ENCODE measurements around the gene PRAC1. TPM values are rescaled to one million over a fixed set of nuclear protein-coding genes. Genes with fewer than 3 reads are reported as not detected.

PRAC1 gene
- total and polyA plus RNA-seq, 2 donors (not counting 3 experiments of a cell fraction or from before 2014, with no cell fraction given), result not detected

DNA sequence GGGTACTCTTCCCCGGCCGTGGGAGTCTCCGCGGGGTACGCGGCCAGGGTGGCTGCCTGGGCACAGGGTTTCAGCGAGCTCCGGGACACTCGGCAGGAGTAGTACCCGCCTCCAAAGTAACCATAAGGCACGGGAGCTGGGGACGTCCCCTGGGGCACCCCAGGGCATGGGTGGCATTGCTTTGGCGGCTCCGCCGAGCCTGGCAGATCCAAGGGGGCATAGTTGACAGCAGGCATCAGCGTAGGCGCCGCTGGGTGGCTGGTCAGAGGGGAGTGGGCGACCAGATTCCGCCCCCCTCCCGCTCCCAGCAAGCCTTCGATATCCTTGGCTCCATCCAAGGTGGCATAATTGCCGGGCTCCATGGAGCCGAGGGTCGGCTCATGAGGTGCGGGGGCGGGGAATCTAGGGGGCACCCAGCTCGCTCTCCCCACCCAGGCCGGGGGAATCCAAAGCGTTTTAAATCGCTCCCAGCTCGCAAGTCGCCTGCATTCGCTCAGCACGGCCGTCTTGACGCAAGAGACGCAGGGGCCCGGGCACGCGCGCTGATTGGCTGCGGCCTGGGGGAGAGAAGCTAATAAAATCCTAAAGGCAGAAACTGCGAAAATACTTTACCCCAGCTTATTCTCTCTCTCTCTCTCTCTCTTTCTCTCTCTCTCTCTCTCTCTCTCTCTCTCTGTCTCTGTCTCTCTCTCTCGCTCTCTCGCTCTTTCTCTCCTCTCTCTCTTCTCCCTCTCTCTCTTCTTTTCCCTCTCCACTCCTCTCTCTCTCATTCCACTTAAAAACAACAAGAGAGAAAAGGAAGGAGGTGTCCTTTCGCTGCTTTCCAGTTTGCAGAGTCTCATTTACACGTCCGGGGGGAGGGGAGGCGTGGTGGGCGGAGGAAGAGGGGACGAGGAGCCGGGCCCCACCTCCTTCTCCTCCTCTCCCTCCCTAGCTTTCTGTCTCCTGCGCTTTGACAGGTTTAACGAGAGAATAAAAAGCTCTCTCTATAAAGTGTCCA lies 6.2 kb upstream of the PRAC1 start, which contains the start of gene HOXB13:
HOXB13 (minus strand) TSS at position 519 of the 1,000 bp plus-strand sequence; CDS start at position 362, 157 bp downstream.
- no peaks in the 10 kb centered on the region for H3K9me1 ChIP-seq (replicated peaks; ENCODE audit: control insufficient read depth, extremely low read depth, insufficient read depth, low read length)
- ChIA-PET CTCF (interaction anchor here (0.5 to 7.5 kb wide), 8 partner anchors 8 to 150 kb away, joined by 3 to 312 read pairs (median 6); no protein-coding TSS in a partner anchor), POLR2A (no interaction called here)
- peaks cover 89 to 96% of the 10 kb centered on the region in 2 experiments for H3K27me3 ChIP-seq (ENCODE audit: control insufficient read depth in 2 of 2, insufficient read depth in 2 of 2, low read length in 2 of 2)
- no peak within 1 kb of the TSS for H3K9ac ChIP-seq (replicated peaks; ENCODE audit: extremely low read depth, insufficient read depth, low read length)
- no peaks in the 10 kb centered on the region for H3K36me3 ChIP-seq (ENCODE audit: control insufficient read depth in 2 of 2, extremely low read depth in 1 of 2, insufficient read depth in 2 of 2, low read length in 2 of 2)
- no peak within 1 kb of the TSS for H2AFZ ChIP-seq (ENCODE audit: low read depth, low read length)
- peaks cover under 1% of the 10 kb centered on the region for H3K4me1 ChIP-seq (ENCODE audit: control insufficient read depth, extremely low read depth, insufficient read depth, low read length)
- H4K20me1 ChIP-seq (replicated peaks; ENCODE audit: control insufficient read depth, extremely low read depth, insufficient read depth, low read length), result no peaks in the 10 kb centered on the region
- TF ChIP-seq, protein P1, sequence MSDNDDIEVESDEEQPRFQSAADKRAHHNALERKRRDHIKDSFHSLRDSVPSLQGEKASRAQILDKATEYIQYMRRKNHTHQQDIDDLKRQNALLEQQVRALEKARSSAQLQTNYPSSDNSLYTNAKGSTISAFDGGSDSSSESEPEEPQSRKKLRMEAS (IDR thresholded peaks at IDR 0.05; ENCODE audit: insufficient read depth, insufficient read length), result no peak
- peak; percentile 81 for TF ChIP-seq EZH2 (IDR thresholded peaks at IDR 0.05; ENCODE audit: borderline replicate concordance, low read depth, low read length, severe bottlenecking)
- TF ChIP-seq POLR2A (IDR thresholded peaks at IDR 0.05; ENCODE audit: low read depth, low read length), result no peak
- no peaks in the 10 kb centered on the region for H3K9me3 ChIP-seq (replicated peaks; ENCODE audit: control insufficient read depth, insufficient read depth, low read length)
- FAIRE-seq, result peak; percentile 63
- H3K4me3 ChIP-seq (replicated peaks in 1 of 3; ENCODE audit: insufficient read depth in 1 of 3, low read depth in 1 of 3, low read length in 3 of 3), result peak within 1 kb of the TSS in 1 of 3 experiments; percentile 18
- BruUV-seq (replicated peaks), result no TSS peak
- peak within 1 kb of the TSS; percentile 20 for H3K4me2 ChIP-seq (ENCODE audit: insufficient read depth, low read length)
- dilution Hi-C loops (cut with MboI; ENCODE audit: extremely low pct_ligation_motif_present, low sequenced_read_pairs), result no loop called here
- intact Hi-C loops (cut with micrococcal nuclease), result no loop called here
- DNase-seq (ENCODE audit: low read depth, low spot score), result peak; percentile 36
- H3K27ac ChIP-seq (ENCODE audit: insufficient read depth, low read depth, low read length), result no peak within 1 kb of the TSS
- no peaks in the 10 kb centered on the region for H3K79me2 ChIP-seq (ENCODE audit: control insufficient read depth, insufficient read depth, low read length)

DNA sequence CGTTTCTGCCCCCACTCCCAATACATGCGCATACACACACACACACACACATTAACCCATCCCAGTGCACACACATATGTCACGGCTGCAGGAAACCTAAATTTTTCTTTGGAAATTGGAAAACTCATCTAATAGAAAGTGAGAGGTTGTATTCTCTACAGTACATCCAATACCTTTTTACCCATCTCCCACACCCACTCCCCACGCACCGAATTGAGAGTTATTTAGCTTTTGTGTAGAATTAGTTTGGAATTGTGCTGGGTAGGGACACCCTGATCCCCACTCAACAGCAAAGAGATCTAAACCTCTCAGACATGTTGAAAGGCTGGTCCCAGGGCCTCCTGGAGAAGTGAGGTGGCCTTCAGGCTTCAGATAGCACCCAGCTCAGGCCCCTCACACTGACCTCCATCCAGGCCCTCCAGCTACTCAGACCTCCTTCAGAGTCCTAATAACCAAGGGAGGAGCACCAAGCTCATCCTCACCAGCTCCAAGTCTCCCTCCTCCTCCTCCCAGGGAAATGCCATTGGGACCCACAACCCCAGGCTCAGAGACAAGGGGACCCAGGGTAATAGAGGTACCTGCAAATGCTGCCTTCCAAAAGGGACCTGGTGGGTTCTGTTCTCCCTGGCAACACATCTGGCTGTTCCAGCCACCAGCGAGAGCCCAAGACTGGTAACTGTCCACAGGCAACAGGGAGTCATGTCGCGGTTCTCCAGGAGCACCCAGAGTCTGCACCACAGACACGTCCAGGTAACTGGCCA lies 5.3 kb upstream of the PRAC1 start:
- Histone ChIP-seq H3K9ac (replicated peaks; ENCODE audit: extremely low read depth, insufficient read depth, low read length) (no peak overlapping the region), H3K9me3 (replicated peaks; ENCODE audit: control insufficient read depth, insufficient read depth, low read length) (no peaks in the 10 kb centered on the region), H3K79me2 (ENCODE audit: control insufficient read depth, insufficient read depth, low read length) (no peaks in the 10 kb centered on the region), H3K4me3 (replicated peaks in 1 of 3; ENCODE audit: insufficient read depth in 1 of 3, low read depth in 1 of 3, low read length in 3 of 3) (no peak overlapping the region), H3K27ac (ENCODE audit: insufficient read depth, low read depth, low read length) (no peak overlapping the region), H3K36me3 (ENCODE audit: control insufficient read depth in 2 of 2, extremely low read depth in 1 of 2, insufficient read depth in 2 of 2, low read length in 2 of 2) (no peaks in the 10 kb centered on the region), H2AFZ (ENCODE audit: low read depth, low read length) (no peak overlapping the region), H4K20me1 (replicated peaks; ENCODE audit: control insufficient read depth, extremely low read depth, insufficient read depth, low read length) (no peaks in the 10 kb centered on the region), H3K4me1 (ENCODE audit: control insufficient read depth, extremely low read depth, insufficient read depth, low read length) (peaks cover 5% of the 10 kb centered on the region), H3K4me2 (ENCODE audit: insufficient read depth, low read length) (no peak overlapping the region), H3K27me3 (ENCODE audit: control insufficient read depth in 2 of 2, insufficient read depth in 2 of 2, low read length in 2 of 2) (peaks cover 89 to 96% of the 10 kb centered on the region in 2 experiments), H3K9me1 (replicated peaks; ENCODE audit: control insufficient read depth, extremely low read depth, insufficient read depth, low read length) (no peaks in the 10 kb centered on the region)
- FAIRE-seq (no peak), DNase-seq (ENCODE audit: low read depth, low spot score) (no peak)
- no TSS peak for BruUV-seq (replicated peaks)
- ChIA-PET CTCF (interaction anchor here (0.5 to 7.5 kb wide), 8 partner anchors 8 to 156 kb away, joined by 3 to 312 read pairs (median 6); no protein-coding TSS in a partner anchor), POLR2A (no interaction called here)
- dilution Hi-C loops (cut with MboI; ENCODE audit: extremely low pct_ligation_motif_present, low sequenced_read_pairs) (no loop called here), intact Hi-C loops (cut with micrococcal nuclease) (no loop called here)
- TF ChIP-seq, protein P1 (IDR thresholded peaks at IDR 0.05; ENCODE audit: insufficient read depth, insufficient read length), result no peak
- TF ChIP-seq POLR2A (IDR thresholded peaks at IDR 0.05; ENCODE audit: low read depth, low read length) (no peak), GATA2 (IDR thresholded peaks at IDR 0.05; ENCODE audit: insufficient read depth, insufficient read length, low read depth, low read length) (no peak), FOS (IDR thresholded peaks at IDR 0.05; ENCODE audit: borderline replicate concordance, insufficient read depth, low read length) (no peak), JUN (IDR thresholded peaks at IDR 0.05; ENCODE audit: borderline replicate concordance, insufficient read depth, insufficient read length, low read depth) (no peak), EZH2 (IDR thresholded peaks at IDR 0.05; ENCODE audit: borderline replicate concordance, low read depth, low read length, severe bottlenecking) (no peak), POLR2AphosphoS5 (IDR thresholded peaks at IDR 0.05; ENCODE audit: insufficient read depth, low read depth, low read length) (no peak), MYC (IDR thresholded peaks at IDR 0.05; ENCODE audit: low read depth, low read length) (no peak)
- TF ChIP-seq, protein P2, sequence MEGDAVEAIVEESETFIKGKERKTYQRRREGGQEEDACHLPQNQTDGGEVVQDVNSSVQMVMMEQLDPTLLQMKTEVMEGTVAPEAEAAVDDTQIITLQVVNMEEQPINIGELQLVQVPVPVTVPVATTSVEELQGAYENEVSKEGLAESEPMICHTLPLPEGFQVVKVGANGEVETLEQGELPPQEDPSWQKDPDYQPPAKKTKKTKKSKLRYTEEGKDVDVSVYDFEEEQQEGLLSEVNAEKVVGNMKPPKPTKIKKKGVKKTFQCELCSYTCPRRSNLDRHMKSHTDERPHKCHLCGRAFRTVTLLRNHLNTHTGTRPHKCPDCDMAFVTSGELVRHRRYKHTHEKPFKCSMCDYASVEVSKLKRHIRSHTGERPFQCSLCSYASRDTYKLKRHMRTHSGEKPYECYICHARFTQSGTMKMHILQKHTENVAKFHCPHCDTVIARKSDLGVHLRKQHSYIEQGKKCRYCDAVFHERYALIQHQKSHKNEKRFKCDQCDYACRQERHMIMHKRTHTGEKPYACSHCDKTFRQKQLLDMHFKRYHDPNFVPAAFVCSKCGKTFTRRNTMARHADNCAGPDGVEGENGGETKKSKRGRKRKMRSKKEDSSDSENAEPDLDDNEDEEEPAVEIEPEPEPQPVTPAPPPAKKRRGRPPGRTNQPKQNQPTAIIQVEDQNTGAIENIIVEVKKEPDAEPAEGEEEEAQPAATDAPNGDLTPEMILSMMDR (IDR thresholded peaks at IDR 0.05; ENCODE audit: extremely low read depth in 1 of 2, insufficient read depth in 1 of 2, low read depth in 1 of 2, low read length in 2 of 2), result no peak
